Measurements from ENCODE around the gene CBL.

DNA sequence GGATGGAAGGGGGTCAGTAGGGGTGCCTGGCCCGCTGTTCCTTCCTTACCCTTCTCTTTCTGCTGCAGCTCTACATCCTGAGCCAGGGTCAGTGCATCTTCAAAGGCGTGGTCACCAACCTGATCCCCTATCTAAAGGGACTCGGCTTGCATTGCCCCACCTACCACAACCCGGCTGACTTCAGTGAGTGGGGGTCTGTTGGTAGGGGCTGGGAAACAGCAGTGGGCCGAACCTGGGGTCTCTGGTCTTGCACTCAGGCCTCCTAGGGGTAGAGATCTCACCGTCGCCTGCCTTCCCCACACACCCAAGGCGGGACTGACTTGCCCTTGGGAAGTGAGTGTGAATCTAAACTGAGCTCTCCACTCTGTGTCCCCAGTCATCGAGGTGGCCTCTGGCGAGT is 49.6 kb upstream of the CBL start:
- no peak for TF ChIP-seq POLR2AphosphoS5 (IDR thresholded peaks at IDR 0.05; ENCODE audit: insufficient read depth in 1 of 2, low read depth in 1 of 2)
- TF ChIP-seq, protein P1, sequence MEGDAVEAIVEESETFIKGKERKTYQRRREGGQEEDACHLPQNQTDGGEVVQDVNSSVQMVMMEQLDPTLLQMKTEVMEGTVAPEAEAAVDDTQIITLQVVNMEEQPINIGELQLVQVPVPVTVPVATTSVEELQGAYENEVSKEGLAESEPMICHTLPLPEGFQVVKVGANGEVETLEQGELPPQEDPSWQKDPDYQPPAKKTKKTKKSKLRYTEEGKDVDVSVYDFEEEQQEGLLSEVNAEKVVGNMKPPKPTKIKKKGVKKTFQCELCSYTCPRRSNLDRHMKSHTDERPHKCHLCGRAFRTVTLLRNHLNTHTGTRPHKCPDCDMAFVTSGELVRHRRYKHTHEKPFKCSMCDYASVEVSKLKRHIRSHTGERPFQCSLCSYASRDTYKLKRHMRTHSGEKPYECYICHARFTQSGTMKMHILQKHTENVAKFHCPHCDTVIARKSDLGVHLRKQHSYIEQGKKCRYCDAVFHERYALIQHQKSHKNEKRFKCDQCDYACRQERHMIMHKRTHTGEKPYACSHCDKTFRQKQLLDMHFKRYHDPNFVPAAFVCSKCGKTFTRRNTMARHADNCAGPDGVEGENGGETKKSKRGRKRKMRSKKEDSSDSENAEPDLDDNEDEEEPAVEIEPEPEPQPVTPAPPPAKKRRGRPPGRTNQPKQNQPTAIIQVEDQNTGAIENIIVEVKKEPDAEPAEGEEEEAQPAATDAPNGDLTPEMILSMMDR (IDR thresholded peaks at IDR 0.05), result no peak
